ENCODE measurements around the gene GRK4.

The GRK4 gene

GRCh38 chr4:3073158-3074077, 110.0 kb downstream of the GRK4 start:
- DNase-seq = no peak

- DNase-seq = peak; percentile 98 to 99 (median 98)
Observed at GRCh38 chr4:3074078-3074845, 110.9 kb downstream of the GRK4 start, which contains the start of the genes HTT and HTT-AS. Gene HTT, plus strand, starts transcription at chr4:3074681. Its CDS starts 145 bp downstream, at chr4:3074826. Gene HTT-AS, minus strand, starts transcription at chr4:3074538.

GRCh38 chr4:3074846-3075651, 111.7 kb downstream of the GRK4 start:
- peak; percentile 90 to 95 (median 94) for DNase-seq

GRCh38 chr4:3075652-3075981, 112.2 kb downstream of the GRK4 start:
- DNase-seq = no peak

GRCh38 chr4:3077796-3078195, 114.4 kb downstream of the GRK4 start:
- peak in 3 of 4 experiments; percentile 26 to 53 (median 33) for DNase-seq

GRCh38 chr4:3079694-3080123, 116.3 kb downstream of the GRK4 start:
- peak; percentile 65 to 80 (median 75) for DNase-seq

- DNase-seq = no peak
Observed at GRCh38 chr4:3082925-3083515, 119.6 kb downstream of the GRK4 start.

GRCh38 chr4:3083732-3084131, 120.4 kb downstream of the GRK4 start:
- no peak for DNase-seq

- DNase-seq = no peak
Observed at GRCh38 chr4:3085948-3086670, 122.7 kb downstream of the GRK4 start.

- no peak for DNase-seq
Observed at GRCh38 chr4:3087115-3087797, 123.9 kb downstream of the GRK4 start.
